Measurements from ENCODE around the gene PEX5. TPM values are rescaled to one million over a fixed set of nuclear protein-coding genes. Genes with fewer than 3 reads are reported as not detected.
A peak's percentile ranks its signal among the peaks of the same experiment; 100 is the strongest.
"Not testable (repeated sequence)": the region's sequence is repeated elsewhere in the genome, so short reads cannot be mapped to it uniquely, and the experiment has no call there.

Gene PEX5
- total RNA-seq, 1 donor from 2014 or later = 37.1 TPM

DNA sequence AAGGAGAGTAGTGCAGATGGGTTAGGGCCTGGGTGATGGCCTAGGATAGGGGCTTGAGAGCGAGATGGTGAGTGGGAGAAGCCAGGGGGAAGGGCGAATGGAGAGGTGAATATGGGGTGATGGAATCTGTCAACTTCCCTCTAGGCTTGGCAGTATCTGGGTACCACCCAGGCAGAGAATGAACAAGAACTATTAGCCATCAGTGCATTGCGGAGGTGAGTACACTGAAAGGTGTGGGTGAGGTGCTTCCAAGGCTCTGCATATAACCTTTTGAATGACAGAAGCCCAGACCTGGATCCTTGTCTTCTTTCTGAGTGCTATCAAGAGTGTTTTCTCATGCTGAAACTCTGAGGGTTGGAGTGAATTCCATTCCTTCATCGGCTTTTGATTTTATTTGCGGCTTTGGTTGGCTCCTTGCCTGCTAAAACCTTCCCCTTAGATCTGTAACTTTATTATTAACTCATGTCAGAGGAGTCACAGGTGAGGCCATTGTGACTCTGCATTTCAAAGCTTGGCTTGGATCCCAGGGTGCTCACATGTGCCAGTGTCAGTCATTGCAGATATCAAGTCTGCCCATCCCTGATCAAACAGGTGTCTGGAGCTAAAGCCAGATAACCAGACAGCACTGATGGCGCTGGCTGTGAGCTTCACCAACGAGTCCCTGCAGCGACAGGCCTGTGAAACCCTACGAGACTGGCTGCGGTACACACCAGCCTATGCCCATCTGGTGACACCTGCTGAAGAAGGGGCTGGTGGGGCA, 18.6 kb downstream of the PEX5 start:
- DNase-seq (no peak), ATAC-seq (no peak)
- intact Hi-C loops (cut with micrococcal nuclease) = no loop called here

DNA sequence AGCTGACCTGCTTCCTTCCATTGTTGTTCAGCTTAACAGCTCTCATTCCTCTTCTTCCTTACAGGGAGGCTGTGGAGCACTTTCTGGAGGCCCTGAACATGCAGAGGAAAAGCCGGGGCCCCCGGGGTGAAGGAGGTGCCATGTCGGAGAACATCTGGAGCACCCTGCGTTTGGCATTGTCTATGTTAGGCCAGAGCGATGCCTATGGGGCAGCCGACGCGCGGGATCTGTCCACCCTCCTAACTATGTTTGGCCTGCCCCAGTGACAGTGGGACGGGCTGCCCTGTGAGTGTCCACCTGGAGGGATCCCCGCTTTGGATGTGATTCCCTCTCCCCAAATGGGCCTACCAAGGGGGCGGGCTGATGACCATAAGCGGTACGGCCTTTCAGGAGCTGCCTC, 20.5 kb downstream of the PEX5 start:
- DNase-seq (no peak), ATAC-seq (no peak)
- intact Hi-C loops (cut with micrococcal nuclease) = no loop called here

DNA sequence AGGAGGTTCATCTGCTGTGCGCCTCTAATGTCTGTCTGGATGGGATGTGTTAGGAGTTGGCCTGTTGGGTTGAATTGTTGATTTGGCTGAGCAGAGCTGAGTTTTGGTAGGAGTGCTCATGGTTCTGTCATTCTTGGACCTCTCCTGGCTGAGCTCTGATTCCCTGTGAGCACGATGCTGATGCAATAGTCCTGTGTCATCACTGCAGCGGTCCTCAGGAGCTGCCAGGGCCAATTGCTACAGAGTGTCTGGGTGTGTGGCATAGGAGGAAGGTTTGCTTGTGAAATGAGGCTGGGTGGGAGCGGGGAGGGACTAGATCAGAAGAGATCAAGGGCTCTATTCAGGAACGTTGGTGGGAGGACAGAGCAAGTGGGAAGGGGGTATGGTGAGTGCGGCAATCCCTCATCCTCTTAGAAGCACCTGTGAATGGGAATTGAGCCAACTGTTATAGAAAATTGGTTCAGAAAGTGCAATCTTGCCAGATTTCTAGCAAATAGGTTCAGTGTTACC, 21.2 kb downstream of the PEX5 start:
- no peak for ATAC-seq
- intact Hi-C loops (cut with micrococcal nuclease) = no loop called here

DNA sequence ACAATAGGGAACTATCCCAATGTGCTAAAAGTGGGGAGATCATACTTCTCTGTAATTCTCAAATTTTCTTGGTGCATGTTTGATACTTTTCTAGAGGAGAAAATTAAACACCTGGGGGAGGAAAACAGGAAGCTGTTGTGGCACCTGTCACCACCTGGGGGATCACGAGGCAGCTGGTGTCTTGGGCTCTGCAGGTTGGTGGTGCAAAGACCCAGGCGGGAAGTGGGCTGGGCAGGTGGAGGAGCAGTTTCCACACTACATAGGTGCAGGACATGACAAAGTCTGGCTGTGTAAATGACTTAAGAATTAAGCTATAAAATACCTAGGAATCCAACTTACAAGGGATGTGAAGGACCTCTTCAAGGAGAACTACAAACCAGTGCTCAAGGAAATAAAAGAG, 23.2 kb downstream of the PEX5 start:
- ATAC-seq = no peak
- DNase-seq = no peak
- intact Hi-C loops (cut with micrococcal nuclease) = no loop called here

More for the DNA sequence above, 21.2 kb downstream of the PEX5 start:
- DNase-seq = no peak

DNA sequence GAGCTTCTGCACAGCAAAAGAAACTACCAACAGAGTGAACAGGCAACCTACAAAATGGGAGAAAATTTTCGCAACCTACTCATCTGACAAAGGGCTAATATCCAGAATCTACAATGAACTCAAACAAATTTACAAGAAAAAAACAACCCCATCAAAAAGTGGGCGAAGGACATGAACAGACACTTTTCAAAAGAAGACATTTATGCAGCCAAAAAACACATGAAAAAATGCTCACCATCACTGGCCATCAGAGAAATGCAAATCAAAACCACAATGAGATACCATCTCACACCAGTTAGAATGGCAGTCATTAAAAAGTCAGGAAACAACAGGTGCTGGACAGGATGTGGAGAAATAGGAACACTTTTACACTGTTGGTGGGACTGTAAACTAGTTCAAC, 24.3 kb downstream of the PEX5 start:
- intact Hi-C loops (cut with micrococcal nuclease); DNase-seq; ATAC-seq: not testable (repeated sequence)

DNA sequence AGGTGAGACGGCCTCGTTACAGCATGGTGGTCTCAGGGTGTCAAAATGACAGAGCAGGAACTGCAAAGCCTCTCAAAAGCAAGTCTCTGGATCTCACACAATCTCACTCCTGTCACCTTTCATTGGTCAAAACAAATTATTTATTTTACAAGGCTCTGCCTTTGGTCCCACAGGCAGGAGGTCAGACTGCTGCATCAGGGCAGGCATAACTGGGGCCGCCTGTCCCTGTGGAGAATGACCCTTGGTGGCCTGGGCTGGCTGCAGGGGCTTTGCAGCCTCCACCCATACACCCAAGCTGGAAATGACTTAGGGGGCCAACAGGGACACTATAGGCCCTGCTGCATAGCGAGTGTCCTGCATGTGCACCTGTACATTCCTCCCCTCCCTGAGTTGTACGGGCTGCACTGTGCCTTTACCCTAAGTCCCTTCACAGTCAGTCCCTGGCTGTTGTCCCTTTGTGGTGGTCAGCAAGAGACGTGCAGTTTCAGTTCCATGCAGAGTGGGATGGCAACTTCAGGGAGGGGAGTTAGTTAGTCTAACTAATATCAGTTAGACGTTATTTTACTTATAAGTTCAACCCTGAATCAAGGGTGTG, 28.1 kb downstream of the PEX5 start:
- ATAC-seq (no peak), DNase-seq (no peak)
- intact Hi-C loops (cut with micrococcal nuclease) = no loop called here

DNA sequence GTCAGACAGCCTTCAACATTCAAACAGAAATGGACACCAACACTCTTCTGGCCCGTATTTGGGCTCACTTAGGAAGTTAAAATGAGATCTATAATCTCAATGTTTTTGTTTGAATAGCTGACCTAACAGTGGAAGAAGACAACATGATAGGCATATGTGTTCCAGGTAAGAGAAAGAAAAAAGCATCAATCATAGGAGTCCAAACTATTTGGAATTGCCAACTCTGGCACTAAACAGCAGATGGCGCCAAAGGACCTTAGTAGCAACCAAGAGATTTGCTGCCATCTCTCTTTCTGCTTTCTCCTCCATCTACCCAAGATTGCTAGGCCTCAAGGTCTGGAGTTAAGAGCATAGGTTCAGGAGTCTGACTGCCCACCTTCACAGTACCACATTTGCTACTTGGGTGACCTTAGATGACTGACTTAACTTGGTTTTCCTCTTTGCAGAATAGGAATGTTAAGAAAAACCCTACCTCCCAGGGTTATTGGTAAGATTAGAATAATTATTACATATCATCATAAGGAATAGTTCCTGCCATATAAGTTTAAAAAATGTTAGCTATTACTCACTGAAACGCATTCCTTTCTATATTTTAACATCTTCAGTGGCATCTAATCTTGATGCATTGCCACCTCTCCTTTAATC, 30.2 kb downstream of the PEX5 start:
- peak; percentile 52 for DNase-seq
- peak; percentile 48 for ATAC-seq
- intact Hi-C loops (cut with micrococcal nuclease) = loop anchor here (2.0 to 10.0 kb wide), 2 partner anchors 235 to 419 kb away; no protein-coding TSS in a partner anchor

DNA sequence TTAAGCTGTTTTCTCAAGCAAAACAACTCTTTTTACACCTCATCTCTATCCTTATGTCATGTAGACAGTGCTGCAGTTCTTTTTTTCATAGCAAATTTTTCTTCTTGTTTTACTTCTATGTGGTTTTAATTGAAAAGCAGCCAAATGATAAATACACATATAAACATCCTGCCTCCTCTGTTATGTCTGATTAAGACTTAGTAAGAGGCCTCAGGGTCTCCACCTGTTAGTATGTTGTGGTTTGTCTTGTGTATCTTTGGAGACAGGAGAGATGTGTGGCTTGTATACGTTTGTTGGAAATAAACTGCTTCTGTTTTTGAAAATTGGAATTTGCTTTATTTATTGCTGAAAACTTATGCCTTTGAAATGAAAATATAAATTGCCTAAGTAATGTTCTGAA, 32.0 kb downstream of the PEX5 start:
- intact Hi-C loops (cut with micrococcal nuclease) = loop anchor here (2.0 to 10.0 kb wide), 2 partner anchors 233 to 417 kb away; no protein-coding TSS in a partner anchor
- no peak for ATAC-seq

DNA sequence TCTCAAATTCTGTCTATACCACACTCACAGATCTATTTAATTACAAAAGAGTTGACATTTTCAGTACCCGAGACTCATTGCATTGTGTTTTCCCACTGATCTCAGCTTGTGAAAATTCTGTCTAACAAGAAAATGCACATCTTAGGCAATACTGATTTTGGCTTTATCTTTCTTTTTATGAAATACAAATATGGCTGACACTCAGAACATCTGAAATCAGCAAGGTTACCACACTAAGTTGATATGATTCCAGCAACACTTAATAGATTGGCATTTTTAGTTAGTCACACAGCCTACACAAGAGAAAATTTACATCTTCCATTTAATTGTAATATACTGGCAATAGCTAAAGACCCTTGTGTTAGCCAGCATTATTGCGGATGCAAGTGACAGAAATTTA, 40.3 kb downstream of the PEX5 start:
- intact Hi-C loops (cut with micrococcal nuclease) = loop anchor here (10.0 kb wide), 1 partner anchor 225 kb away; no protein-coding TSS in a partner anchor
- ATAC-seq (no peak), DNase-seq (no peak)

More for the DNA sequence above, 32.0 kb downstream of the PEX5 start:
- no peak for DNase-seq

DNA sequence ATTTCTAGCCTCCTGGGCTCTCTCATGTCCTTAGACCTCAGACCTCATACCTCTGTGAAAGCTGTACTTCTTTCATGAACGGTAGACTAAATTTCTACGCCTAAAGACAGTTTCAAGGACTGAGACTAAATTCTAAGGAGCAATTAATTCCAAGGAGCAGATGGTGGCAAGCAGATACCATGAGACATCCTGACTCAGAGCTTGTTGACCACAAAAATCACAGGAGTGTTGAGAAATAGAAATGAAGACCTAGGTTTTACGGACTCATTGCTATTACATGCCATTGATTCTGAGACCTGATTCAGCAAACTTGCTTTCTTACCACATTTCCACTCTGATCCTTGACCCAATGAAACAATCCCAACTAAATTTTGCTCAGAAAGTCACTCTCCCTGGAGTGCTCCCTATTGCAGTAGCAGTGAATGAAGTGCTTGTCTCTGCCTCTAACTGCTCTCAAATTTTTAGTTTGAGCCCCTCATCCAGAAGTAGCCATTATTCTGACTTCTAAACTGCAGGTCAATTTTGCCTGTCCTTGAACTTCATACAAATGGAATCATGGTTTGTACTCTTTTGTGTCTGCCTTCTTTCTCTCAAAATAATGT, 52.0 kb downstream of the PEX5 start:
- DNase-seq (no peak), ATAC-seq (no peak)
- intact Hi-C loops (cut with micrococcal nuclease) = no loop called here

DNA sequence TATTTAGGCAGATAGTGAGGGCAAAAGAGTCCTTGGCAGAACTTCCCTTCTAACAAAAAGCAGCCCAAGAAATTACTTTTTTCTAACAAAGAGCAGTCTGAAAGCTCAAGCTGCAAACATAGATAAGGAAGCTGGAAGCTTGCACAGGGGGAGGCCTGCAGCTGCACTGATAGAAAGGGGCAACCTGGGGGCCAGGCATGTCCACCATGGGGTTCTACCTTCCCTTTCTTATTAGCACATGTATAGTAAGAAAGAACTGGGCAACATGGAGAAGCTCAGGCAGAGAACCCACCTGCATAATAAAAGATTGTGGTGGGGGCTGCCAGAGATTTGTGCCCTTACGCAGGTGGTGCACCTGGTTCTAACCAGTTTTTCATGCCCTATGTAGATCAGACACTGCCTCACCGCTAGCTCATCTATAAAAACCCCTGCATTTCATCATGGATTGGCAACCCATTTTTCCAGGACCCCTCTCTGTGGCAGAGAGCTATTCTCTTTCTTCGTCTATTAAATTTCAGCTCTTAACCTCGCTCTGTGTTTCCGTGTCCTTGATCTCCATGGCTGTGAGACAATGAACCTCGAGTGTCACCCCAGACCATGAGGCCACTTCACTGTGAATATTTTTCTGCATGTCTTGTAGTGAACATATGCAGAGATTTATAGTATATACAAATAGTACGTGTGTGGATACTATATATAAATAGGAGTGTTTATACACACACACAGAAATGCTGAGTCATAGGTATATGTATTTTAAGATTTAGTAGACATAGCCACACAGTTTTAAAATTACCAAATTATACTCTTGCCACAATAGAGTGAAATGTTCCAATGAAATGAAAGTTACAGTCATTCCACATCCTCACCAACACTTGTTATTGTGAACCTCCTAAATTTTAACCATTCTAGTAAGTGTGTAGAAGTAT, 53.0 kb downstream of the PEX5 start:
- ATAC-seq (no peak), DNase-seq (no peak)
- intact Hi-C loops (cut with micrococcal nuclease) = no loop called here

DNA sequence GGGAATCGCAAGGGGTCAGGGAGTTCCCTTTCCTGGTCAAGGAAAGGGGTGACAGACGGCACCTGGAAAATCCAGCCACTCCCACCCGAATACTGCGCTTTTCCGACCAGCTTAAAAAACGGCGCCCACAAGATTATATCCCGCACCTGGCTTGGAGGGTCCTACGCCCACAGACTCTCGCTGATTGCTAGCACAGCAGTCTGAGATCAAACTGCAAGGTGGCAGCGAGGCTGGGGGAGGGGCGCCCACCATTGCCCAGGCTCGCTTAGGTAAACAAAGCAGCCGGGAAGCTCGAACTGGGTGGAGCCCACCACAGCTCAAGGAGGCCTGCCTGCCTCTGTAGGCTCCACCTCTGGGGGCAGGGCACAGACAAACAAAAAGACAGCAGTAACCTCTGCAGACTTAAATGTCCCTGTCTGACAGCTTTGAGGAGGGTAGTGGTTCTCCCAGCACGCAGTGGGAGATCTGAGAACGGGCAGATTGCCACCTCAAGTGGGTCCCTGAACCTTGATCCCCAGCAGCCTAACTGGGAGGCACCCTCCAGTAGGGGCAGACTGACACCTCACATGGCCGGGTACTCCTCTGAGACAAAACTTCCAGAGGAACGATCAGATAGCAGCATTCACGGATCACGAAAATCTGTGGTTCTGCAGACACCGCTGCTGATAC, 62.0 kb downstream of the PEX5 start:
- intact Hi-C loops (cut with micrococcal nuclease); DNase-seq; ATAC-seq: not testable (repeated sequence)

DNA sequence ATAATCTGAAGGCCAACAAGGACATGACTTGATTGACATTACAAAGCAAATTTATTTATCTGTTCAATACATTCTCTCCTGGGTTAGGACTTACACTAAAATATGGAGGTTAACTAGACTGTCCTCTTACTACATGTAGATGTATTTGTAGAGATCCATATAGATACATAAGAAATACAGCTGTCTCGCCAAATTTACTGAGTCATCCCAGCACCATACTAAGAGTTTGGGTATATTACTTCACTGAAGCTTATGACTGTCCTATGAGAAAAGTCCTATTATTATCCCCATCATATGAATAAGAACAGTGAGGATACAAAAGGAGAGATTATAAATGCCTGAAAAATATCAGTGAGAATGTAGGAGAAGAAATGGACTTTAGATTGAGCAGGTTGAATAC, 69.6 kb downstream of the PEX5 start:
- ATAC-seq (no peak), DNase-seq (no peak)
- intact Hi-C loops (cut with micrococcal nuclease) = no loop called here

Other genes with a start within 250 kb of the PEX5 start
- gene RNU7-1, start 245.9 kb upstream of the PEX5 start, total RNA-seq = not detected
- 238 TPM for gene C12orf57, start 245.7 kb upstream of the PEX5 start, total RNA-seq
- 6.0 TPM for gene PTPN6, start 238.3 kb upstream of the PEX5 start, total RNA-seq
- 150 TPM for gene PHB2, start 219.0 kb upstream of the PEX5 start, total RNA-seq
- gene EMG1, start 218.8 kb upstream of the PEX5 start, total RNA-seq = 39.4 TPM
- gene LPCAT3, start 171.2 kb upstream of the PEX5 start, total RNA-seq = 55.9 TPM
- gene C1S, start 129.0 kb upstream of the PEX5 start, total RNA-seq = 116 TPM
- gene C1R, start 97.2 kb upstream of the PEX5 start, total RNA-seq = 142 TPM
- 10.9 TPM for gene C1RL, start 80.5 kb upstream of the PEX5 start, total RNA-seq
- 0.89 TPM for gene RBP5, start 60.8 kb upstream of the PEX5 start, total RNA-seq
- gene CLSTN3, start 59.3 kb upstream of the PEX5 start, total RNA-seq = 6.4 TPM
- not detected for gene ACSM4, start 114.4 kb downstream of the PEX5 start, total RNA-seq